ENCODE results near the gene TDRD15. TPM values are rescaled to one million over a fixed set of nuclear protein-coding genes. Genes with fewer than 3 reads are reported as not detected.

TDRD15 gene
- polyA plus RNA-seq, 1 of the 3 experiments (the other 2 are of a cell fraction), result not detected

- Histone ChIP-seq H3K9ac (no peak overlapping the region), H4K20me1 (ENCODE audit: insufficient read depth) (no peaks in the 10 kb centered on the region), H3K9me3 (no peaks in the 10 kb centered on the region), H2AFZ (ENCODE audit: low read depth) (no peak overlapping the region), H3K27ac (ENCODE audit: low read depth in 2 of 2, low read length in 1 of 2) (no peak overlapping the region), H3K27me3 (ENCODE audit: insufficient read depth) (no peaks in the 10 kb centered on the region), H3F3A (replicated peaks; ENCODE audit: insufficient read depth) (no peaks in the 10 kb centered on the region), H3K9me2 (no peaks in the 10 kb centered on the region), H3K4me2 (no peak overlapping the region), H3K4me3 (ENCODE audit: low read depth in 2 of 2, low read length in 1 of 2) (no peak overlapping the region), H3K79me2 (ENCODE audit: insufficient read depth) (no peaks in the 10 kb centered on the region), H3K36me3 (replicated peaks in 1 of 2; ENCODE audit: control insufficient read depth in 1 of 2, insufficient read depth in 2 of 2, low read length in 1 of 2) (no peaks in the 10 kb centered on the region), H3K4me1 (ENCODE audit: control insufficient read depth in 1 of 2, insufficient read depth in 2 of 2, low read depth in 1 of 2, low read length in 1 of 2) (no peaks in the 10 kb centered on the region)
- ChIA-PET CTCF (interaction anchor here (1.6 kb wide), 1 partner anchor 16 kb away, joined by 7 read pairs; no protein-coding TSS in a partner anchor), POLR2A (no interaction called here)
- WGBS (ENCODE audit: low lambda C conversion rate), result 65% methylated on average over 12 of the region's 12 CpGs
- TF ChIP-seq MEF2A (IDR thresholded peaks at IDR 0.05; ENCODE audit: borderline replicate concordance, low read depth), result no peak
- TF ChIP-seq EZH2phosphoT487 (IDR thresholded peaks at IDR 0.05; ENCODE audit: borderline replicate concordance, low read depth), result no peak
- TF ChIP-seq NFIC (IDR thresholded peaks at IDR 0.05; ENCODE audit: borderline replicate concordance), result no peak
- TF ChIP-seq, protein P1, sequence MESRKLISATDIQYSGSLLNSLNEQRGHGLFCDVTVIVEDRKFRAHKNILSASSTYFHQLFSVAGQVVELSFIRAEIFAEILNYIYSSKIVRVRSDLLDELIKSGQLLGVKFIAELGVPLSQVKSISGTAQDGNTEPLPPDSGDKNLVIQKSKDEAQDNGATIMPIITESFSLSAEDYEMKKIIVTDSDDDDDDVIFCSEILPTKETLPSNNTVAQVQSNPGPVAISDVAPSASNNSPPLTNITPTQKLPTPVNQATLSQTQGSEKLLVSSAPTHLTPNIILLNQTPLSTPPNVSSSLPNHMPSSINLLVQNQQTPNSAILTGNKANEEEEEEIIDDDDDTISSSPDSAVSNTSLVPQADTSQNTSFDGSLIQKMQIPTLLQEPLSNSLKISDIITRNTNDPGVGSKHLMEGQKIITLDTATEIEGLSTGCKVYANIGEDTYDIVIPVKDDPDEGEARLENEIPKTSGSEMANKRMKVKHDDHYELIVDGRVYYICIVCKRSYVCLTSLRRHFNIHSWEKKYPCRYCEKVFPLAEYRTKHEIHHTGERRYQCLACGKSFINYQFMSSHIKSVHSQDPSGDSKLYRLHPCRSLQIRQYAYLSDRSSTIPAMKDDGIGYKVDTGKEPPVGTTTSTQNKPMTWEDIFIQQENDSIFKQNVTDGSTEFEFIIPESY (IDR thresholded peaks at IDR 0.05; ENCODE audit: borderline replicate concordance, low read depth), result no peak
- DNase-seq, result no peak
These were observed 21.4 kb upstream of the TDRD15 start for GRCh38 chr2:21102356-21102755.

DNA sequence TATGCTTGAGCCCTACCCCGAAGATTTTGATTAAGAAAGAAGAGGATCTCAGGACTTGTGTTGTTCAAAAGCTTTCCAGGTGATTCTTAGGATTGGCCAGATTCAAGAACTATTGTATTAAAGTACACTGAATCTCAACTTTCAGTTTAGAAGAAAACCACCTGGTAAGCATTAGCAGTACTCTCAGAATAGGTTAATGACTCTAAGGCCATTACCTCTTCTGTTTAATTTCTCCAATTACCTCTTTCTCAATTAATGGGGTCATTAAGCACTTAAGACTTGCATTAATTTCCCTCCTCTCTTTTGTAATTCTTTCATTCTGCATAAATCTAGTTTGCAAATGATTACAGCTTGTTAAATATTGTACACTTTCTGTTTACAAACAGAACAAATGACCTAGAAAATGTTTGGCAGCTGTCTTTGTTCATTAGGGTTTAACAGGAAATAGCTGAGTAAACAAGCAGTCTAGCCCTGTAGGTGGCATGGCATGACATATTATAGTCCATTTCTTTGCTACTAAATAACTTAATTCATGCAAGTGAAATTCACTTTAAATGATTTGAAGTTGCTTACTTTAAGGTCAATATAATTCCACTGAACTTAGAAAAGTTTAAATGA, 20.4 kb upstream of the TDRD15 start:
- no peak overlapping the region for H3K4me2 ChIP-seq
- TF ChIP-seq POLR2AphosphoS5 (IDR thresholded peaks at IDR 0.05; ENCODE audit: low read depth, low read length), result no peak
- no peak for TF ChIP-seq FOXJ3 (CRISPR knock-in tag; IDR thresholded peaks at IDR 0.05)
- TF ChIP-seq RAD21 (IDR thresholded peaks at IDR 0.05; ENCODE audit: low read length), result no peak
- TF ChIP-seq, protein P2, sequence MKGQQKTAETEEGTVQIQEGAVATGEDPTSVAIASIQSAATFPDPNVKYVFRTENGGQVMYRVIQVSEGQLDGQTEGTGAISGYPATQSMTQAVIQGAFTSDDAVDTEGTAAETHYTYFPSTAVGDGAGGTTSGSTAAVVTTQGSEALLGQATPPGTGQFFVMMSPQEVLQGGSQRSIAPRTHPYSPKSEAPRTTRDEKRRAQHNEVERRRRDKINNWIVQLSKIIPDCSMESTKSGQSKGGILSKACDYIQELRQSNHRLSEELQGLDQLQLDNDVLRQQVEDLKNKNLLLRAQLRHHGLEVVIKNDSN (IDR thresholded peaks at IDR 0.05; ENCODE audit: borderline replicate concordance, low read depth), result no peak
- TF ChIP-seq MXI1 (IDR thresholded peaks at IDR 0.05; ENCODE audit: low read depth, low read length), result no peak
- TF ChIP-seq, protein P3, sequence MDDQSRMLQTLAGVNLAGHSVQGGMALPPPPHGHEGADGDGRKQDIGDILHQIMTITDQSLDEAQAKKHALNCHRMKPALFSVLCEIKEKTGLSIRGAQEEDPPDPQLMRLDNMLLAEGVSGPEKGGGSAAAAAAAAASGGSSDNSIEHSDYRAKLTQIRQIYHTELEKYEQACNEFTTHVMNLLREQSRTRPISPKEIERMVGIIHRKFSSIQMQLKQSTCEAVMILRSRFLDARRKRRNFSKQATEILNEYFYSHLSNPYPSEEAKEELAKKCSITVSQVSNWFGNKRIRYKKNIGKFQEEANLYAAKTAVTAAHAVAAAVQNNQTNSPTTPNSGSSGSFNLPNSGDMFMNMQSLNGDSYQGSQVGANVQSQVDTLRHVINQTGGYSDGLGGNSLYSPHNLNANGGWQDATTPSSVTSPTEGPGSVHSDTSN (IDR thresholded peaks at IDR 0.05), result no peak
- TF ChIP-seq MAX (IDR thresholded peaks at IDR 0.05; ENCODE audit: low read depth), result no peak
- TF ChIP-seq USF2 (IDR thresholded peaks at IDR 0.05; ENCODE audit: borderline replicate concordance, low read depth, low read length), result no peak
- no peak for TF ChIP-seq ELF1 (IDR thresholded peaks at IDR 0.05)
- TF ChIP-seq, protein P4, sequence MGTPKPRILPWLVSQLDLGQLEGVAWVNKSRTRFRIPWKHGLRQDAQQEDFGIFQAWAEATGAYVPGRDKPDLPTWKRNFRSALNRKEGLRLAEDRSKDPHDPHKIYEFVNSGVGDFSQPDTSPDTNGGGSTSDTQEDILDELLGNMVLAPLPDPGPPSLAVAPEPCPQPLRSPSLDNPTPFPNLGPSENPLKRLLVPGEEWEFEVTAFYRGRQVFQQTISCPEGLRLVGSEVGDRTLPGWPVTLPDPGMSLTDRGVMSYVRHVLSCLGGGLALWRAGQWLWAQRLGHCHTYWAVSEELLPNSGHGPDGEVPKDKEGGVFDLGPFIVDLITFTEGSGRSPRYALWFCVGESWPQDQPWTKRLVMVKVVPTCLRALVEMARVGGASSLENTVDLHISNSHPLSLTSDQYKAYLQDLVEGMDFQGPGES (IDR thresholded peaks at IDR 0.05; ENCODE audit: low read depth, low read length), result no peak
- TF ChIP-seq, protein P1 (IDR thresholded peaks at IDR 0.05; ENCODE audit: borderline replicate concordance, low read depth), result no peak
- no peak for TF ChIP-seq CHD2 (IDR thresholded peaks at IDR 0.05; ENCODE audit: low read length, partially characterized antibody)
- TF ChIP-seq RFX5 (IDR thresholded peaks at IDR 0.05; ENCODE audit: low read length), result no peak

More for the DNA sequence above, 20.4 kb upstream of the TDRD15 start:
- 8% methylated on average over 1 of the region's 1 CpG for WGBS (ENCODE audit: low lambda C conversion rate)
- Histone ChIP-seq H3K4me3 (ENCODE audit: low read depth in 2 of 2, low read length in 1 of 2) (no peak overlapping the region), H3K9me3 (no peaks in the 10 kb centered on the region), H4K20me1 (ENCODE audit: insufficient read depth) (no peaks in the 10 kb centered on the region), H3K9ac (no peak overlapping the region), H3K79me2 (ENCODE audit: insufficient read depth) (no peaks in the 10 kb centered on the region), H3K9me2 (no peaks in the 10 kb centered on the region), H3K27me3 (ENCODE audit: insufficient read depth) (no peaks in the 10 kb centered on the region), H3K27ac (ENCODE audit: low read depth in 2 of 2, low read length in 1 of 2) (no peak overlapping the region), H3K4me1 (ENCODE audit: control insufficient read depth in 1 of 2, insufficient read depth in 2 of 2, low read depth in 1 of 2, low read length in 1 of 2) (no peaks in the 10 kb centered on the region), H2AFZ (ENCODE audit: low read depth) (no peak overlapping the region), H3K36me3 (replicated peaks in 1 of 2; ENCODE audit: control insufficient read depth in 1 of 2, insufficient read depth in 2 of 2, low read length in 1 of 2) (no peaks in the 10 kb centered on the region), H3F3A (replicated peaks; ENCODE audit: insufficient read depth) (no peaks in the 10 kb centered on the region)
- CTCF ChIA-PET, result interaction anchor here (0.6 to 1.6 kb wide), 4 partner anchors 8 to 60 kb away, joined by 3 to 7 read pairs (median 4); partner anchors contain the start of gene APOB
- no peak for DNase-seq
- POLR2A ChIA-PET, result no interaction called here

Measured in SK-N-SH (cell line).